Measurements from ENCODE around the gene SND1. TPM values are rescaled to one million over a fixed set of nuclear protein-coding genes. Genes with fewer than 3 reads are reported as not detected.
A peak's percentile ranks its signal among the peaks of the same experiment; 100 is the strongest.

SND1 gene
- total and polyA plus RNA-seq, 10 of the 15 experiments (the other 5 are each of a cell fraction or from before 2014, with no cell fraction given), result 52.4 to 270 (median 146) TPM

GRCh38 chr7:127911968-127912511, 260.0 kb downstream of the SND1 start (continued):
- TF ChIP-seq, protein P1, sequence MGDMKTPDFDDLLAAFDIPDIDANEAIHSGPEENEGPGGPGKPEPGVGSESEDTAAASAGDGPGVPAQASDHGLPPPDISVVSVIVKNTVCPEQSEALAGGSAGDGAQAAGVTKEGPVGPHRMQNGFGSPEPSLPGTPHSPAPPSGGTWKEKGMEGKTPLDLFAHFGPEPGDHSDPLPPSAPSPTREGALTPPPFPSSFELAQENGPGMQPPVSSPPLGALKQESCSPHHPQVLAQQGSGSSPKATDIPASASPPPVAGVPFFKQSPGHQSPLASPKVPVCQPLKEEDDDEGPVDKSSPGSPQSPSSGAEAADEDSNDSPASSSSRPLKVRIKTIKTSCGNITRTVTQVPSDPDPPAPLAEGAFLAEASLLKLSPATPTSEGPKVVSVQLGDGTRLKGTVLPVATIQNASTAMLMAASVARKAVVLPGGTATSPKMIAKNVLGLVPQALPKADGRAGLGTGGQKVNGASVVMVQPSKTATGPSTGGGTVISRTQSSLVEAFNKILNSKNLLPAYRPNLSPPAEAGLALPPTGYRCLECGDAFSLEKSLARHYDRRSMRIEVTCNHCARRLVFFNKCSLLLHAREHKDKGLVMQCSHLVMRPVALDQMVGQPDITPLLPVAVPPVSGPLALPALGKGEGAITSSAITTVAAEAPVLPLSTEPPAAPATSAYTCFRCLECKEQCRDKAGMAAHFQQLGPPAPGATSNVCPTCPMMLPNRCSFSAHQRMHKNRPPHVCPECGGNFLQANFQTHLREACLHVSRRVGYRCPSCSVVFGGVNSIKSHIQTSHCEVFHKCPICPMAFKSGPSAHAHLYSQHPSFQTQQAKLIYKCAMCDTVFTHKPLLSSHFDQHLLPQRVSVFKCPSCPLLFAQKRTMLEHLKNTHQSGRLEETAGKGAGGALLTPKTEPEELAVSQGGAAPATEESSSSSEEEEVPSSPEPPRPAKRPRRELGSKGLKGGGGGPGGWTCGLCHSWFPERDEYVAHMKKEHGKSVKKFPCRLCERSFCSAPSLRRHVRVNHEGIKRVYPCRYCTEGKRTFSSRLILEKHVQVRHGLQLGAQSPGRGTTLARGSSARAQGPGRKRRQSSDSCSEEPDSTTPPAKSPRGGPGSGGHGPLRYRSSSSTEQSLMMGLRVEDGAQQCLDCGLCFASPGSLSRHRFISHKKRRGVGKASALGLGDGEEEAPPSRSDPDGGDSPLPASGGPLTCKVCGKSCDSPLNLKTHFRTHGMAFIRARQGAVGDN (IDR thresholded peaks at IDR 0.05), result peak; percentile 24; the same call in 1 of the 2 replicates
- TF ChIP-seq PAX5 (IDR thresholded peaks at IDR 0.05; ENCODE audit: borderline replicate concordance, low read depth, low read length) (0 out of 2 replicates have a peak, but pooled peaks have one; percentile 11), ZZZ3 (IDR thresholded peaks at IDR 0.05; ENCODE audit: control insufficient read depth, insufficient read length, low read depth) (no peak), MEF2A (IDR thresholded peaks at IDR 0.05; ENCODE audit: insufficient read depth, low read depth, low read length) (peak; percentile 75), IKZF2 (IDR thresholded peaks at IDR 0.05) (peak; percentile 84 to 90), ZNF592 (IDR thresholded peaks at IDR 0.05) (no peak), NR2C1 (IDR thresholded peaks at IDR 0.05) (no peak), BCL11A (IDR thresholded peaks at IDR 0.05; ENCODE audit: low read depth, low read length) (peak; percentile 33; the same call in 1 of the 2 replicates), ZNF207 (IDR thresholded peaks at IDR 0.05; ENCODE audit: borderline replicate concordance) (no peak), E2F8 (IDR thresholded peaks at IDR 0.05; ENCODE audit: low read depth, partially characterized antibody) (no peak), ZNF217 (IDR thresholded peaks at IDR 0.05) (peak; percentile 99; the same call in 1 of the 2 replicates)
- TF ChIP-seq, protein P2, sequence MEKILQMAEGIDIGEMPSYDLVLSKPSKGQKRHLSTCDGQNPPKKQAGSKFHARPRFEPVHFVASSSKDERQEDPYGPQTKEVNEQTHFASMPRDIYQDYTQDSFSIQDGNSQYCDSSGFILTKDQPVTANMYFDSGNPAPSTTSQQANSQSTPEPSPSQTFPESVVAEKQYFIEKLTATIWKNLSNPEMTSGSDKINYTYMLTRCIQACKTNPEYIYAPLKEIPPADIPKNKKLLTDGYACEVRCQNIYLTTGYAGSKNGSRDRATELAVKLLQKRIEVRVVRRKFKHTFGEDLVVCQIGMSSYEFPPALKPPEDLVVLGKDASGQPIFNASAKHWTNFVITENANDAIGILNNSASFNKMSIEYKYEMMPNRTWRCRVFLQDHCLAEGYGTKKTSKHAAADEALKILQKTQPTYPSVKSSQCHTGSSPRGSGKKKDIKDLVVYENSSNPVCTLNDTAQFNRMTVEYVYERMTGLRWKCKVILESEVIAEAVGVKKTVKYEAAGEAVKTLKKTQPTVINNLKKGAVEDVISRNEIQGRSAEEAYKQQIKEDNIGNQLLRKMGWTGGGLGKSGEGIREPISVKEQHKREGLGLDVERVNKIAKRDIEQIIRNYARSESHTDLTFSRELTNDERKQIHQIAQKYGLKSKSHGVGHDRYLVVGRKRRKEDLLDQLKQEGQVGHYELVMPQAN (conservative IDR thresholded peaks at IDR 0.05), result 0 out of 2 replicates have a peak, but pooled peaks have one; percentile 63
- TF ChIP-seq, protein P3, sequence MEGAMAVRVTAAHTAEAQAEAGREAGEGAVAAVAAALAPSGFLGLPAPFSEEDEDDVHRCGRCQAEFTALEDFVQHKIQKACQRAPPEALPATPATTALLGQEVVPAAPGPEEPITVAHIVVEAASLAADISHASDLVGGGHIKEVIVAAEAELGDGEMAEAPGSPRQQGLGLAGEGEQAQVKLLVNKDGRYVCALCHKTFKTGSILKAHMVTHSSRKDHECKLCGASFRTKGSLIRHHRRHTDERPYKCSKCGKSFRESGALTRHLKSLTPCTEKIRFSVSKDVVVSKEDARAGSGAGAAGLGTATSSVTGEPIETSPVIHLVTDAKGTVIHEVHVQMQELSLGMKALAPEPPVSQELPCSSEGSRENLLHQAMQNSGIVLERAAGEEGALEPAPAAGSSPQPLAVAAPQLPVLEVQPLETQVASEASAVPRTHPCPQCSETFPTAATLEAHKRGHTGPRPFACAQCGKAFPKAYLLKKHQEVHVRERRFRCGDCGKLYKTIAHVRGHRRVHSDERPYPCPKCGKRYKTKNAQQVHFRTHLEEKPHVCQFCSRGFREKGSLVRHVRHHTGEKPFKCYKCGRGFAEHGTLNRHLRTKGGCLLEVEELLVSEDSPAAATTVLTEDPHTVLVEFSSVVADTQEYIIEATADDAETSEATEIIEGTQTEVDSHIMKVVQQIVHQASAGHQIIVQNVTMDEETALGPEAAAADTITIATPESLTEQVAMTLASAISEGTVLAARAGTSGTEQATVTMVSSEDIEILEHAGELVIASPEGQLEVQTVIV (IDR thresholded peaks at IDR 0.05; ENCODE audit: borderline replicate concordance, partially characterized antibody), result no peak

Measured in GM12878 (cell line).